Activated CD8-positive, alpha-beta memory T cell treated with anti-CD3 and anti-CD28 coated beads for 36 hours (primary cell): Measurements from ENCODE around the gene CLASP1. TPM values are rescaled to one million over a fixed set of nuclear protein-coding genes. Genes with fewer than 3 reads are reported as not detected.

Experiments used
- CTCF ChIA-PET: fragments of 350-600 bp; sonication (Branson Sonifier 250); formaldehyde crosslinking; loops from one replicate; lab custom pipeline; 2021; ENCODE audit warnings: antibody characterized with exemption; lab: Charles Lee
- POLR2A ChIA-PET: fragments of 350-600 bp; sonication (Branson Sonifier 250); formaldehyde crosslinking; loops from one replicate; lab custom pipeline; 2021; ENCODE audit warnings: antibody characterized with exemption; lab: Charles Lee
- total RNA-seq, 2 experiments: library from RNA; stranded (reverse); gene quantifications; one replicate each; pipeline ENCODE4 v1.2.3, GENCODE V29; 2021

The CLASP1 gene
- total RNA-seq, 2 experiments from 2014 or later = 63.0 to 67.4 TPM

- CTCF ChIA-PET = no interaction called here
- POLR2A ChIA-PET = no interaction called here
Observed at GRCh38 chr2:121429119-121429903, 220.0 kb downstream of the CLASP1 start.

GRCh38 chr2:121427187-121427689 is 222.0 kb downstream of the CLASP1 start:
- ChIA-PET CTCF (interaction anchor here (0.6 kb wide), 1 partner anchor 519 kb away, joined by 3 read pairs; no protein-coding TSS in a partner anchor), POLR2A (no interaction called here)

GRCh38 chr2:121420486-121420885 is 228.8 kb downstream of the CLASP1 start:
- CTCF ChIA-PET = no interaction called here
- POLR2A ChIA-PET = no interaction called here

- ChIA-PET POLR2A (no interaction called here), CTCF (no interaction called here)
Observed at GRCh38 chr2:121419081-121419699, 230.1 kb downstream of the CLASP1 start.

- ChIA-PET POLR2A (no interaction called here), CTCF (no interaction called here)
Observed at GRCh38 chr2:121418494-121419058, 230.7 kb downstream of the CLASP1 start.

- ChIA-PET CTCF (no interaction called here), POLR2A (no interaction called here)
Observed at GRCh38 chr2:121417826-121418225, 231.4 kb downstream of the CLASP1 start.

- ChIA-PET CTCF (no interaction called here), POLR2A (no interaction called here)
Observed at GRCh38 chr2:121415727-121416126, 233.5 kb downstream of the CLASP1 start.

- ChIA-PET CTCF (no interaction called here), POLR2A (no interaction called here)
Observed at GRCh38 chr2:121412349-121412748, 236.9 kb downstream of the CLASP1 start.

- ChIA-PET CTCF (no interaction called here), POLR2A (no interaction called here)
Observed at GRCh38 chr2:121409966-121410365, 239.3 kb downstream of the CLASP1 start.

GRCh38 chr2:121409388-121409787 is 239.9 kb downstream of the CLASP1 start:
- ChIA-PET CTCF (no interaction called here), POLR2A (no interaction called here)

- POLR2A ChIA-PET = no interaction called here
- CTCF ChIA-PET = no interaction called here
Observed at GRCh38 chr2:121408641-121409040, 240.6 kb downstream of the CLASP1 start.

GRCh38 chr2:121405233-121405632 is 244.0 kb downstream of the CLASP1 start:
- CTCF ChIA-PET = no interaction called here

GRCh38 chr2:121400201-121400600 is 249.1 kb downstream of the CLASP1 start:
- CTCF ChIA-PET = no interaction called here

More at GRCh38 chr2:121405233-121405632, 244.0 kb downstream of the CLASP1 start:
- POLR2A ChIA-PET = no interaction called here

GRCh38 chr2:121398853-121399252 is 250.4 kb downstream of the CLASP1 start:
- ChIA-PET POLR2A (no interaction called here), CTCF (no interaction called here)

More at GRCh38 chr2:121400201-121400600, 249.1 kb downstream of the CLASP1 start:
- POLR2A ChIA-PET = no interaction called here

GRCh38 chr2:121390082-121390692 is 259.1 kb downstream of the CLASP1 start:
- ChIA-PET POLR2A (no interaction called here), CTCF (no interaction called here)

- ChIA-PET POLR2A (no interaction called here), CTCF (no interaction called here)
Observed at GRCh38 chr2:121388371-121388770, 260.9 kb downstream of the CLASP1 start.

- ChIA-PET CTCF (no interaction called here), POLR2A (no interaction called here)
Observed at GRCh38 chr2:121387591-121388325, 261.5 kb downstream of the CLASP1 start.

GRCh38 chr2:121386707-121387106 is 262.6 kb downstream of the CLASP1 start:
- ChIA-PET CTCF (no interaction called here), POLR2A (no interaction called here)

- ChIA-PET POLR2A (no interaction called here), CTCF (no interaction called here)
Observed at GRCh38 chr2:121386102-121386501, 263.2 kb downstream of the CLASP1 start.
